Gastrocnemius medialis (tissue), 4 donors: Measurements from ENCODE around the gene LHFPL2. TPM values are rescaled to one million over a fixed set of nuclear protein-coding genes. Genes with fewer than 3 reads are reported as not detected.

Experiments
- ATAC-seq, 2 donors: fragments of 150-250 bp; one replicate each; pipeline ENCODE4 v1.9.1; 2016
- DNase-seq, 2 donors: peaks; one replicate each; pipeline ENCODE4 v3.0.0-alpha.2; 2019
- H3K27ac ChIP-seq, 4 donors: fragments of 200-600 bp; sonication (generic); 1 replicate in 1 of 4; 2 replicates in 3 of 4; pipeline ENCODE4 v1.5.1; 2016 to 2018; ENCODE audit warnings: mild to moderate bottlenecking in 2 of 4, moderate library complexity in 1 of 4
- H3K27me3 ChIP-seq, 3 donors: fragments of 200-600 bp; sonication (generic) in 2 of 3; 1 replicate in 1 of 3; 2 replicates in 2 of 3; pipeline versions ENCODE4 v1.5.1 to v1.6.0; 2016 to 2019; ENCODE audit warnings: mild to moderate bottlenecking in 1 of 3, moderate library complexity in 1 of 3
- H3K36me3 ChIP-seq, 2 donors: fragments of 200-600 bp; sonication (generic) in 1 of 2; one replicate each; pipeline ENCODE4 v1.5.1; 2017 to 2018
- H3K4me1 ChIP-seq, 2 donors: fragments of 200-600 bp; sonication (generic) in 1 of 2; one replicate each; pipeline ENCODE4 v1.5.1; 2016 to 2017; ENCODE audit warnings: mild to moderate bottlenecking in 2 of 2
- H3K4me3 ChIP-seq, 4 donors: fragments of 200-600 bp; sonication (generic) in 3 of 4; 1 replicate in 1 of 4; 2 replicates in 3 of 4; pipeline ENCODE4 v1.5.1; 2016 to 2019; ENCODE audit warnings: mild to moderate bottlenecking in 2 of 4
- H3K9me3 ChIP-seq, 3 donors: fragments of 200-600 bp; sonication (generic) in 2 of 3; 1 replicate in 1 of 3; 2 replicates in 2 of 3; pipeline ENCODE4 v1.5.1; 2016 to 2019
- CTCF ChIP-seq, 5 experiments: fragments of 450-650 bp in 3 of 5; fragments of 200-600 bp in 2 of 5; sonication (generic) in 2 of 5; IDR thresholded peaks in 4 of 5; conservative IDR thresholded peaks in 1 of 5; 1 replicate in 4 of 5; 2 replicates in 1 of 5; pipeline ENCODE4 v1.5.1; 2016 to 2019; ENCODE audit warnings: antibody characterized with exemption in 5 of 5, mild to moderate bottlenecking in 3 of 5, moderate library complexity in 3 of 5
- POLR2A ChIP-seq, 2 donors: fragments of 450-650 bp; IDR thresholded peaks; one replicate each; pipeline ENCODE4 v1.6.1; 2017; ENCODE audit warnings: antibody characterized with exemption in 2 of 2, mild to moderate bottlenecking in 2 of 2, moderate library complexity in 2 of 2
- in situ Hi-C, 4 donors: fragments of 200-750 bp; cut with MboI; loops; one replicate each; pipeline versions ENCODE4 v1.15.0 to v1.8.0; 2017; ENCODE audit warnings: low sequenced_read_pairs in 4 of 4
- intact Hi-C: fragments of 100-400 bp; cut with DNase I; formaldehyde crosslinking; loops from one replicate; pipeline ENCODE4 v1.15.1; 2023; ENCODE audit warnings: low total_unique reads
- total RNA-seq, 4 donors: library from RNA; depleted of rRNA; stranded (reverse); fragments of >200 nt; gene quantifications; one replicate each; pipeline versions ENCODE4 v1.1.0 to v1.2.3, GENCODE V29; 2016

LHFPL2 gene
- total RNA-seq, 4 donors from 2014 or later, result 3.4 to 4.7 (median 3.5) TPM

- ATAC-seq (no peak), DNase-seq (no peak)
- in situ Hi-C loops (no loop called here), intact Hi-C loops (loop anchor here (5.0 kb wide), 1 partner anchor 63 kb away; no protein-coding TSS in a partner anchor)
- peaks cover 43 to 56% of the 10 kb centered on the region in 2 donors for H3K4me1 ChIP-seq
- H3K27ac ChIP-seq, result no peak overlapping the region
- no peaks in the 10 kb centered on the region for H3K9me3 ChIP-seq
- no peaks in the 10 kb centered on the region for H3K27me3 ChIP-seq
- no peak overlapping the region for H3K4me3 ChIP-seq
- TF ChIP-seq POLR2A (IDR thresholded peaks at IDR 0.05) (no peak), CTCF (IDR thresholded peaks at IDR 0.05 in 4 of 5, conservative IDR thresholded peaks at IDR 0.05 in 1 of 5) (no peak)
- no peaks in the 10 kb centered on the region for H3K36me3 ChIP-seq
These were observed 77.9 kb downstream of the LHFPL2 start for GRCh38 chr5:78570646-78571045.

GRCh38 chr5:78569441-78569840 lies 79.1 kb downstream of the LHFPL2 start:
- no peaks in the 10 kb centered on the region for H3K9me3 ChIP-seq
- ATAC-seq, result peak; percentile 90 to 97
- peaks cover 41 to 50% of the 10 kb centered on the region in 2 donors for H3K4me1 ChIP-seq
- DNase-seq, result peak; percentile 81 to 87
- in situ Hi-C loops, result no loop called here
- no peak for TF ChIP-seq CTCF (IDR thresholded peaks at IDR 0.05 in 4 of 5, conservative IDR thresholded peaks at IDR 0.05 in 1 of 5)
- no peak for TF ChIP-seq POLR2A (IDR thresholded peaks at IDR 0.05)
- H3K27me3 ChIP-seq, result no peaks in the 10 kb centered on the region
- no peaks in the 10 kb centered on the region for H3K36me3 ChIP-seq
- H3K4me3 ChIP-seq, result no peak overlapping the region
- peak overlapping the region in 2 of 4 donors; percentile 12 to 66 for H3K27ac ChIP-seq
- intact Hi-C loops, result loop anchor here (5.0 kb wide), 1 partner anchor 78 kb away; the partner anchor contains the start of gene LHFPL2

- H3K9me3 ChIP-seq, result no peaks in the 10 kb centered on the region
- in situ Hi-C loops, result no loop called here
- no peak overlapping the region for H3K27ac ChIP-seq
- peaks cover 34 to 42% of the 10 kb centered on the region in 2 donors for H3K4me1 ChIP-seq
- H3K4me3 ChIP-seq, result no peak overlapping the region
- H3K36me3 ChIP-seq, result no peaks in the 10 kb centered on the region
- intact Hi-C loops, result loop anchor here (1.0 to 5.0 kb wide), 2 partner anchors 79 to 191 kb away; partner anchors contain the start of gene LHFPL2
- no peak for DNase-seq
- TF ChIP-seq CTCF (IDR thresholded peaks at IDR 0.05 in 4 of 5, conservative IDR thresholded peaks at IDR 0.05 in 1 of 5) (no peak), POLR2A (IDR thresholded peaks at IDR 0.05) (no peak)
- no peaks in the 10 kb centered on the region for H3K27me3 ChIP-seq
- no peak for ATAC-seq
These were observed 79.9 kb downstream of the LHFPL2 start for GRCh38 chr5:78568676-78569075.

- no peak overlapping the region for H3K4me3 ChIP-seq
- H3K27me3 ChIP-seq, result no peaks in the 10 kb centered on the region
- DNase-seq, result no peak
- in situ Hi-C loops (no loop called here), intact Hi-C loops (loop anchor here (1.0 to 5.0 kb wide), 2 partner anchors 79 to 191 kb away; partner anchors contain the start of gene LHFPL2)
- peaks cover 29 to 37% of the 10 kb centered on the region in 2 donors for H3K4me1 ChIP-seq
- no peaks in the 10 kb centered on the region for H3K9me3 ChIP-seq
- TF ChIP-seq CTCF (IDR thresholded peaks at IDR 0.05 in 4 of 5, conservative IDR thresholded peaks at IDR 0.05 in 1 of 5), result no peak
- no peak for TF ChIP-seq POLR2A (IDR thresholded peaks at IDR 0.05)
- no peak overlapping the region for H3K27ac ChIP-seq
- ATAC-seq, result no peak
- no peaks in the 10 kb centered on the region for H3K36me3 ChIP-seq
These were observed 80.4 kb downstream of the LHFPL2 start for GRCh38 chr5:78568212-78568611.

- no peak overlapping the region for H3K4me3 ChIP-seq
- H3K36me3 ChIP-seq, result no peaks in the 10 kb centered on the region
- no peak for DNase-seq
- no peak for ATAC-seq
- no peak overlapping the region for H3K27ac ChIP-seq
- H3K27me3 ChIP-seq, result no peaks in the 10 kb centered on the region
- peaks cover 23 to 34% of the 10 kb centered on the region in 2 donors for H3K4me1 ChIP-seq
- intact Hi-C loops (loop anchor here (1.0 to 5.0 kb wide), 2 partner anchors 80 to 190 kb away; partner anchors contain the start of gene LHFPL2), in situ Hi-C loops (no loop called here)
- TF ChIP-seq POLR2A (IDR thresholded peaks at IDR 0.05) (no peak), CTCF (IDR thresholded peaks at IDR 0.05 in 4 of 5, conservative IDR thresholded peaks at IDR 0.05 in 1 of 5) (no peak)
- H3K9me3 ChIP-seq, result no peaks in the 10 kb centered on the region
These were observed 81.0 kb downstream of the LHFPL2 start for GRCh38 chr5:78567617-78568016.
